GM19452 (cell line): ENCODE measurements around the gene GALNT2.
A peak's percentile ranks its signal among the peaks of the same experiment; 100 is the strongest.

Experiments used
- ATAC-seq: cut with Tn5 transposase; IDR thresholded peaks from one replicate; pipeline ENCODE4 v1.9.1; 2021; ENCODE audit not compliant: unreplicated experiment

The GALNT2 gene

GRCh38 chr1:230066466-230067404 lies at the start of gene GALNT2:
Gene GALNT2, plus strand, starts transcription at chr1:230067238. Its CDS starts 43 bp downstream, at chr1:230067281.
- peak; percentile 87 for ATAC-seq

GRCh38 chr1:230020451-230020850 lies 46.6 kb upstream of the GALNT2 start:
- no peak for ATAC-seq

- ATAC-seq, result no peak
These were observed 44.2 kb upstream of the GALNT2 start for GRCh38 chr1:230022666-230023380.

GRCh38 chr1:230025686-230026085 lies 41.4 kb upstream of the GALNT2 start:
- no peak for ATAC-seq

GRCh38 chr1:230026139-230026538 lies 40.9 kb upstream of the GALNT2 start:
- no peak for ATAC-seq

- ATAC-seq, result no peak
These were observed 40.5 kb upstream of the GALNT2 start for GRCh38 chr1:230026572-230026971.

- ATAC-seq, result no peak
These were observed 38.3 kb upstream of the GALNT2 start for GRCh38 chr1:230028602-230029223.

GRCh38 chr1:230029244-230029941 lies 37.6 kb upstream of the GALNT2 start:
- no peak for ATAC-seq

- ATAC-seq, result no peak
These were observed 36.8 kb upstream of the GALNT2 start for GRCh38 chr1:230030122-230030821.

GRCh38 chr1:230031131-230031530 lies 35.9 kb upstream of the GALNT2 start:
- ATAC-seq, result no peak

GRCh38 chr1:230032516-230033281 lies 34.3 kb upstream of the GALNT2 start:
- no peak for ATAC-seq

GRCh38 chr1:230037261-230037660 lies 29.8 kb upstream of the GALNT2 start:
- ATAC-seq, result no peak

GRCh38 chr1:230040440-230040839 lies 26.6 kb upstream of the GALNT2 start:
- ATAC-seq, result no peak

- no peak for ATAC-seq
These were observed 24.0 kb upstream of the GALNT2 start for GRCh38 chr1:230043081-230043480.

- ATAC-seq, result no peak
These were observed 22.3 kb upstream of the GALNT2 start for GRCh38 chr1:230044729-230045128.

- ATAC-seq, result no peak
These were observed 19.7 kb upstream of the GALNT2 start for GRCh38 chr1:230047114-230047865.

- no peak for ATAC-seq
These were observed 18.7 kb upstream of the GALNT2 start for GRCh38 chr1:230048322-230048721.

- no peak for ATAC-seq
These were observed 18.1 kb upstream of the GALNT2 start for GRCh38 chr1:230048922-230049321.

- no peak for ATAC-seq
These were observed 17.3 kb upstream of the GALNT2 start for GRCh38 chr1:230049731-230050130.
